GM19438 (cell line): Measurements from ENCODE around the gene CD247.

Source experiments
- ATAC-seq: cut with Tn5 transposase; IDR thresholded peaks from one replicate; pipeline ENCODE4 v1.9.1; 2021; ENCODE audit warnings: low read depth; ENCODE audit not compliant: unreplicated experiment

The CD247 gene

DNA sequence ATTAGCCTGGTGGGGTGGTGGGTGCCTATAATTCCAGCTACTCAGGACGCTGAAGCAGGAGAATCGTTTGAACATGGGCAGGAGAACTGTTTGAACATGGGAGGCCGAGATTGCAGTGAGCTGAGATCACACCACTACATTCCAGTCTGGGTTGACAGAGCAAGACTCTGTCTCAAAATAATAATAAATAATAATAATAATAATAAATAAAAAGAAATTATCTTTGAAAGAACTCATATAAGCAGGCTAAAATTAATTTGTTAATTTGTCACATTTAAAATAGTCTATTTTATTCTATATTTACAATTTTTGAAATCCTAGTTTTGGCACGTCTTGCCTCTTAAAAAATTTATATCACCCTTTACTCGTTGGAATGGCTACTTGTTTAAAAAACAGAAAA is 27.6 kb downstream of the CD247 start:
- no peak for ATAC-seq

DNA sequence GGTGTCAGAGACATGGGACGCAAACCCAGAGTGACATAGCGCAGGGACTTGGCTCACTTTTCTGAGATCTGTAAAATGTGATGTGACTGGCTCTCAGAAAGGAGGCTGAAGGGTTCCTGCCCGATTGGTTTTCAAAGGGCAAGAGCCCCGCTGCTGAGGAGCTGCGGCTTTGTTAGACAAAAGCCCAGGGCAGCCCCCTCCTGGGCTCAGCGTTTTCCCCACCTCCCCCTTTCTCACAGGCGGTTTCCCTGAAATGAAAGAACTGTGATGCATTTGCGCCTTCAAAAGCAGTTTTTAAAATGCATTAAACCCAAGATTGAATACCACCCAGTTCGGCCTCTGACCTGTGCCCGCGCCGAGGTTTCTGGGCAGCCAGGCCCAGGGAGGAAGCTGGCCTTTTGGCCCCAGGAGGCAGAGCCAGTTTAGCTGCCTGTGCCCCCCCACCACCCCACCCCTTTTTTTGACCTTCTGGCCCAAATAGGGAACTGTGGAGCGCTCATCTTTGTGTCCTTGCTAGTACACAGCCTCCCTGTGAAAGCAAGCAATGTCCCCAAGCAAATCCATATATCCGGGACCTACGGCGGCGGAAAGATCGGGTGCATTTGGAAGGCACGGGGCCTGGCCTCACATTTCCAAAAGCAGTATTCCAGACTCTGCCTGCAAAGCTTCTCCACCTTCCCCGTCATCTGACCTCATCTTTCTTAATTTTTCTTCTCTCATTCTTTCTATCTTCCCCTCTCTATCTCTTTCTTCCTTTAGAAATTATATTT is 28.6 kb downstream of the CD247 start:
- ATAC-seq = no peak

DNA sequence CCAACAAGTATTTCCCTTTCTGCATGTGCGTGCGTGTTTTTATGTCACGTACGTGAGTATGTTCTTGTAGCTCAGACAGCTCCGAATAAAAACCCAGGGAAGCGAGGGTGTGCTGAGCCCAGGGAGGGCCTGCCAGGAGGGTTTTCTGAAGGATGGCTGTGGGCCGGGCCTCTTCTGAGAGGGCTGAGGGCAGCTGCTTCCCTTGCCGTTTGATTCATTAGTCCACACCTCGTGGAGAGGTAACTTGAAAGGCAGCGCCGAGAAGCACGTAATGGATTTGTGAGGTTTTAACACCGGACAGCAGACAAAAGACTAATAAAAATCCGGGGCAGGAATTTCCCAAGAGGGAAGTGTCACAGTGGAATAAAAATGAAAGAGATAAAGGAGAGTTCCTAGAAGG is 29.5 kb downstream of the CD247 start:
- ATAC-seq = no peak

DNA sequence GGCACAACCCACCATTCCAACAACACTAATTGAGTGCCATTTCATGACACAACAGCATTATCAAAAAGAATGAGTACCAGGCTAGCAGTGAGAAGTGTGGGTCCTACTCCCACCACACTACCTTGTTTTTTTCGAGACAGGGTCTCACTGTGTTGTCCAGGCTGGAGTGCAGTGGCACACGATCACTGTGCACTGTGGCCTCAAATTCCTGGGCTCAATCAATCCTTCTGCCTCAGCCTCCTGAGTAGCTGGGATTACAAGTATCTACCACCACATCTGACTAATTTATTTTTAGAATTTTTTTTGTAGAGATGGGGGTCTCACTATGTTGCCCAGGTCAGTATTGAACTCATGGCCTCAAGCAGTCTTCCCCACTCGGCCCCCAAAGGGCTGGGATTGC is 30.7 kb downstream of the CD247 start:
- ATAC-seq = no peak

DNA sequence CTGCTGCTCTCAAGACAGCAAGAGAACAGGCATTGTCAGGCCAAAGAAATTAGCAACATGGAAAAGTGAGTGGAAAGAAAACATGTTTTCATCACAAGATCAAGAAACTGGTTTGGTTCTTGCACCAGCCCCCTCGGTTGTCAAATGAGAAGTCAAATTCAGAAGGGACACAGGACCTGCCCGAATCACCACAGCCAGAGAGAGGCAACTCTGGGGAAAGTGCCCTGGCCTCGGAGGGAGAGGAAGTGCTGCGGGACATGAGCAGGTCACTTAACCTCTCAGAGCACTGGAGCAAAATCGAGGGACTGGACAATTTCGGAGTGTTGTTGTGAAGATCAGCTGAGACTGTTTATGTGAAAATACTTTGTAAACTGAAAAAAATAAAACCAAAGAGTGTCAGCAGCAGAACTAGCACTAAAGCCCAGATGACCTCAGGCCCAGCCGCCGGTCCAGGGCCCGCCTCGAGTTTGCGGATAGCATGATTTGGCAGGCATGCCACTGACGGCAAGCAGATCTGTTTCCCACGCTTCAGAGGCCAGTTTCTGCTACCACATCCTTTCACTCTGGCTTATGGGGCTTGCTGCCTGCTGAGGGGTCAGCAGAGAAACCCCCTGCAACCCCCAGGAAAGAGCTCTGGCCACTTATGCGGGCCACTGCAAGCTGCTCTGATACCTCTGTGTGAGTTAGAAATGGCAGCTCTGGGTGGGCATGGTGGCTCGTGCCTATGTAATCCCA is 32.1 kb downstream of the CD247 start:
- ATAC-seq = no peak

DNA sequence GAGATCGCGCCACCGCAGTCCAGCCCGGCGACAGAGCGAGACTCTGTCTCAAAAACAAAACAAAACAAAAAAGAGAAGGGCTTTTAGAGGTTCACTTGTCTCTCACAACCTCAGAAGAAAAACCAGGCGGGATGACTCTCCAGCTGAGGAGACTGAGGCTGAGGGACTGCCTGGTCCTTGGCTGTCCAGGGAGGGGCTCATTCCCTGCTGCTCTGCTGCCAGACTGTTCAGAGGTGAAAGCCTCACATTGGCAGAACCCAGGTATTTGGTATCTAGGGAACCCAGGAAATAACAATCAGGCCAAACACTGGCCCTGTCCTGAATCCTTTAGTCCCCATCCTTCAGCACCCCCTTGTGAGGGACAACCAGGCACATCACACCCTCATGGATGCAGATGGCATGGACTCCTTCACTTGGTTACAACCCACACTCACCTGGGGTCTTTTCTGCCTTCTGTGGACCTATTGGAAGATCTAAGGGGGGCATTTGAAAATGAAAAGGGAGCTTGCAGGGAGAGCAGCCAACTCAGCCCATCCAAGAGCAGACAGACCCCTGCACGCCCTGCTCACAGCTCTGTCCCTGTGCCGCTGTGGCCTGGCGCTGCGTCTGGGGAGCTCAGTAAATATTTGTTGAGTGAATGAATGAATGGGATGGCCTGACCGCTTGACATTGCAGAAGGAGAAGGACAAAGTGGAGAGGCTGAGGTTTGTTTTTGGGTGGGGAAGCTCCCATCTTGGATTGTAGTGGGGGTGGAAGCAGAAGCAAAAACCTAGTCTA is 33.4 kb downstream of the CD247 start:
- ATAC-seq = no peak

DNA sequence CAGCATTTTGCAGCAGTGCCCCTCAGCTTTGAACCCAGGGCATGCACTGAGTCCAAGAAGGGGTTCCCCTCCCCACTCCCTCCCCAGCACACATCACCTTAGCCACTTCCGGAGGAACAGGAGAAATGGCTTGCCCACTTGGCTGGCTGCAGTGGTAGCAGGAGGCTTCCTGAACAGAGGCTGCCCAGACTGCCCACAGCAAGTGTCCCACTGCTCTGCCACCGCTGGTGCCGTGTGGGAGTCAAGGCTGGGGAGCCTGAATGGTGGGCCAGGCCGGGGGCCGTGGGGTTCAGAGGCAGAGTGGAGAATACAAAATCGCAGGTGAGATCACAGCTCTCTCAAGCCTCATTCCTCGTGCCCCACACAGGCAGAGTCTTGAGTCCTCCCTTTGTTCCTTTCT is 34.5 kb downstream of the CD247 start:
- no peak for ATAC-seq

DNA sequence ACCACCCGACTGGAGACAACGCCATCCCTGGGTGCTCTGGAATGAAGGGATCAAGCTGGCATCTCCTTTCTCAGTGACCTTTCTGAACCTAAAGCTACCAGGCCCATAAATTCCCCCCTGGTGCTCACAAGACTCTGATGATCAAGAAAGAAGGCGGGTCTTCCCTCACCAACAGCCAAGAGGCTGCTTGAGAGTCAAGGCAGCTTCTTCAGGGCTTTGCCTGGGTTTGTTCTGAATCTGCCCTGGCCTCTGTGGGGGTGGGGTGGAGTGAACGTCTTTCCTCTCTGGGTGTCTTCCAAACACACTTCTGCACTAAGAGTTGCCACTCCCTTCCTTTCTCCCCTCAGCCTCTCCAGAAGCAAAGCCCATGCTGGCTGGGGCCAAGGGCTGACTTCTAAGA is 36.1 kb downstream of the CD247 start:
- ATAC-seq = no peak

DNA sequence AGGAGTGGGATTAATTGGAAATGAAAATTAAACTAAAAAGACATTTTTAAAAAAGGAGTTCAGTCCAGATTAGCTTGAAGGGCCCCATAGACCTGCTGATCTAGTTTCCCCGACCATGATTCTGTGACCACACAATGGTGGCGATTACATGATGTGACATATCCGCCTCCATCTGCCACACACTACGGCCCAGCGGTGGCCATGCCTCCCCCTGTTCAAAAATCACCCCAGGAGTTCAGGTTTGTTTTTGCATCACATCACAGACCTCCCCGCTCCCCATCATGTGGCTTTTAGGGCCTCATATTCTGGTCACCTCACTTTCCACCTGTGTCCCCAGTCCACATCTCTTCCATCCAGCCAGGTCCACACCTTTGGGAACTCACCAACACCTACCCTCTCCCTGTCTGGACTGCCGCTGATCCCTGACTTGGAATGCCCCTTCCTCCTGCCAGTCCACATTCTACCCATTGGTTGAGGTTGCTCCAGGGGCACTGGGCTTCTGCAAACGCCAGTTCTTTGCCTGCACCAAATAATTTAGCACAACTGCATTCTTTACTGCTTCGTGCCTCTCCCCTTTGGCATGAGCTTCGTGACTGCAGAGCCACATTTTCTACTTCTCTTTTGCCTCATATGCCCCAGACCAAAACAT is 38.9 kb downstream of the CD247 start:
- ATAC-seq = no peak

DNA sequence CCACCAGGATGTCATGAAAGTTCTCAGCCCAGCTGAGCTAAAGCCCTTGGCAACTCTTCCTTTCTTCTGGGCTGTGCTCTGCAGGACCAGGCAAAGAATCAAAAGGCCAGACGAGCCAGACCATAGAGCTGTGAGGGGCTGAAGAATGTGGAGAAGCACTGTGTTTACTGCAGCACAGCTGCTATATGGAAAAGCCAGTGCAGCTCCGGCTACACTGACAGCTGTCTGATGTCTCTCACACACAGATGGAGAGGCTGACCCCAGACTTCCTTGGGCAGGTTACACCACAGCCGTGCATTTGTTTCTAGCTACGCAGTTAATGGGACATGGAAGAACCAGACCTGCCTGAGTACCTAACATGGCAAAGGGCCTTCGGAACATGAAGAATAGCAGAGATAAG is 40.3 kb downstream of the CD247 start:
- no peak for ATAC-seq

DNA sequence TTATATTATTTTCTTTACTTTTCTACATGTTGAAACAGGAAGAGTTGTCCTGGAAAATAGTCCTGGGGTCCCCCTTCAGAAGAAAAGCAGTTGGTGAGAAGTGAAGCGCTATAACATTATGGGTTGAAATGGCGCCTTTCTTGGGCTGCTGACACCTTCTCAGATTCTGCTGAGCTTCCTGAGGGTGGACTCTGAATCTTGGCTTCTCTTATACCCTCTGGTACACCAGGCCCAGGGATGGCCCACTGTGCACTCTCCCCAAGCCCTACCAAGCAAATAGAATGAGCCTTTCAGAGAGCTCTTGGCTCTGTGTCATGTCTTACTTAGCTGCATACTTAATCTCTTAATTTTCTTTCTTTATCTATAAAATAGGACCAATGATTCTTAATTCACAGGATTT is 42.3 kb downstream of the CD247 start:
- ATAC-seq = no peak

DNA sequence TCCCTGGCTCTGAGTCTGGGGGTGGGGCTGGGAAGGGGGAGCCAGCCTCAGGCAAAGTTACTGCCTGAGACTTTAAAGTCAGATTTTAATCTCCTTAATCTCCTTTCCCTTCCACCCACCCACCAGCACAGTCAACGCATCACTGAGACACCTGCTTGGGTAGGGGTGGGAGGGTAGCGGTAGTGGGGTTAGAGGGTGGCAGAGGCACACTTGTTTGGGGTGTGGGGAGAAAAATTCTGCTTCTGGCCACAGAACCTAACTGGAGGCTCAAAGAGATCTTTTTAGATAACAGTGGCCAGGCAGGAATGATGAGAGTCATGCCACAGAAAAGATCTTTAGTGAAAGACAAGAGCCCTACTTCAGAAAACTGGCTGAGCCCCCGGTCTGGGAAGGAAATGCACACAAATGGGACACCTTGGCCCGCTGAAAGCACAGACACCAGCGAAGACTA is 44.1 kb downstream of the CD247 start:
- ATAC-seq = no peak

DNA sequence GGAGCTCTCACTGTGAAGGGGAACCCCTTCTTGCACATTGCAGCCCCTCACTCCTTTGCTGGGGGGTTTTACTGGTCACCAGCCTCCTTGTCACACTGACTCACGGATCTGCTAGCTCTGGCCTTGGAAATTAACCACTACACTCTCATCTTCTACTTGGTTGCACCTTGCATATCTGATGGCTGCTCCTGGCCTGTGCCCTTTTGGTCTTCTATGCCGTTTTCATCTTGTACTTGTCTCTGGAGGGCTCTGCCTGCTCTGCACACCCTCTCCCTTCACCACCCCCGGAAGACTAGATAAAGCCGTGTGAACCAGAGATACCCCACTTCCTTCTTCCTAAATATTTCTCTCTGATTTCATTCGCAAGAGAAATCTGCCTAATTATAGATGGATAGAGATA is 44.6 kb downstream of the CD247 start:
- ATAC-seq = no peak

DNA sequence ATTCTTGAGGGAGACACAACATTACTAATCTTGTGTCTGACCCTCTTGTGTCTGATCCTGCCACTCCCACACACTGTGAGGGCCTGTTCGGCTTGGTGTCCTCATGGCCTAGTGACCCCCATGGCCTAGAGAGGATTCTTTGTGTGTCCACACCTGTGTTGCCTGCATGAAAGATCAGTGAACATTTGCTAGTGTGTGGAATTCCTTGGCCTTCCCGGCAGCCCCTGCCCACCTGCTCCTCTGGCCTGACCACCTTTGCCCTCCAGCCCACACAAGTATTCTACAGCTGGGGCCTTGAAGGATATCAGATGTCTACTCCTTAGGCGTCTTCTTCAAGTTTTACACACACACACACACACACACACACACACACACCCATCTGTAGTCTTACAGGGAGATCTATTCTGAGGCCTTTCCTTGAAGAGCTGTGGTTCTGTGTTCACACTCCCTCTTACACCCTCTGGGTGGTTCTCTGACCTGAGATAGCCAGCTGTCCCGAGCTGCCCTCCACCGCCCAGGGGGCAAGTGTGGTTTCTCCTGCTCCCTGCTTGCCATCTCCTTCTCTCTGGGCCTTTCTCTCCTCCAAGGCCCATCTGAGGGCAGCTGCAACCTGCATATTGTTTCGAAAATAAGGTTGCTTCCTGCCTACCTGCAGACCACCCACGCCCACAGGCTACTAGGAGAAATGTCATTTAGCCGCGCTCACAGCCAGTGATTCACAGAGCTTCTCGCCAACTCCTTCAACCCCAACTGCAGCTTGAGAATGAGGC is 45.4 kb downstream of the CD247 start:
- no peak for ATAC-seq

DNA sequence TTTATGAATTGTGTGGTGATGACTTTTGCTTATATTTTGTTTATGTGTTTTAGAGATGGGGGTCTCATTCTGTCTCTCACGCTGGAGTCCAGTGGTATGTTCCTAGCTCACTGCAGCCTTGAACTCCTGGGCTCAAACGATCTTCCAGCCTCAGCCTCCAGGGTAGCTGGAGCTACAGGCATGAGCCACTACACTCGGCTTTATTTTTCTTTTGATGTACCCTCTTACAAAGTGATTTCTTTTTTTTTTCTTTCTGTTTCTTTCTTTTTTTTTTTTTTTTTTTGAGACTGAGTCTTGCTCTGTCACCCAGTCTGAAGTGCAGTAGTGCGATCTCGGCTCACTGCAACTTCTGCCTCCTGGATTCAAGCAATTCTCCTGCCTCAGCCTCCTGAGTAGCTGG is 46.8 kb downstream of the CD247 start:
- no peak for ATAC-seq

DNA sequence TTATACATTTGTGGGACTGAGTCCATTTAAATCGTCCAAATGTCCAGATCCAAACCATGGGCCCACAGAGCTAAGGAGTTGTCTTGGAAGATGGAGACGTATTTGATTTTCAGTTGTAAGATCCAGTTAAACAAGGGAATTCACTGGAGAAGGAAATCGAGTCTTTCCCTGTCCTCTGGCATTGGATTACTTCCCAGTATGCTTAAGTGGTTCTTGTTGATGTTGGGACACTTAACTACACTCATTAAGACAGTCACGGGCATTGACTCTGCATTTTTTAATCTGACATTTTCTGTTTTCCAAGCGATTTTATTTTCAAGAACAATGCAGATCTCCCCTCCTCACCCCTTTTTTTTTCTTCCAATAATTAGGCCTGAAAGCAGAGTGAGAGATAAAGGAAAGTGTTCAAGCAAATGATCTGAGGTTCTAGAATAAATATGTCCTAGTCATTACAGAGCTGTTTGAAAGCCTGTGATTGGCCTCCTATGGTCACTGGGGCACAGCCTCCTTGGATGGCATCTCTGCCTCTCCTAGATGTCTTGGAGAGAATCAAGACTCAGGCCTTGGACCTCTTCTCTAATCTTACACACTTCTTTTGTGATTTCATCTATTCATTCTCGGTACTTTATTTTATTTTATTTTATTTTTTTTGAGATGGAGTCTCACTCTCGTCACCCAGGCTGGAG is 48.9 kb downstream of the CD247 start:
- ATAC-seq = no peak

DNA sequence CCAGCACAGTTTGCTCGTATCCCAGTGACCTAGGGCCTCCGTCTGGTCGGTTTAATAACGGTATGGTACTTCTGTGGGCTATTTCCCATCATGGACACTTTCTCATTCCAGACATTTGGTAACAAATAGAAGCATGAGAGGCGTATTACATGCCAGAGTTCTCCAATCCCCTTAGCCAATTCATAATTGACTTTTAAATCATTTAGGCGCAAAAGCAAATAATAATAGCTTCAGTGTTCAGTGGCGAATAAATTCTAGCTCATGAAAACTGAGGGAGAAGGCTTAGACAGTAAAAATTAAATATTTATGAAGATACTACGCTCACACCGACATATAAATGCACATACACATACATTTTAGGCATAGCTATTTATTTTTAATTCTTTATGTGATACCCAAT is 50.6 kb downstream of the CD247 start:
- no peak for ATAC-seq

DNA sequence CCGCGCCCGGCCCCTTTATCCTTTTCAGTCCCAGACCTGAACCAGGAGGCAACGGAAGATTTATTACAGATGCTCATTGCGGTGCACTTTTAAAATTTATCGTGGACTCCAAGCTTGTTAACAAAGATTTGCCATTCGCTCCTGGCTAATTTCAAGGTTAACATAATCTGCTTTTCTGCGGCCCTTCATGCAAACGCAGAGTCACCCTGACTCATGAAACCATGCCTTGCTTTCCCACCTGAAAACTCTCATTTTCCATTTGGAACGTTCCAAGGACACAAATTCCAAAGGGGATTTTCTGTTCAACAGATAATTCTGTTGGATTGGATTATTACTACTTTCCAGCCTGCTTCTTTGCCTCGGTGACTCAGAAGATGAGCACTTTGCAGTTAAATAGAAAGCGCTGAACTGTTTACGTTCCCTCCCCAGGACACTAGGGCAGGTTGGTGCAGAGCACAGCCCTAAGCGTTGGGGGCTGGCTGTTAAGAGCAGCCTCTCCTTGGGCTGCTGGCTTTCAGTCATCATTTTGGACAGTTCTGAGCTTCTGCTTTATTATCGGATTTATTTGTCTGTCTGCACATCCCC is 51.1 kb downstream of the CD247 start:
- ATAC-seq = no peak

DNA sequence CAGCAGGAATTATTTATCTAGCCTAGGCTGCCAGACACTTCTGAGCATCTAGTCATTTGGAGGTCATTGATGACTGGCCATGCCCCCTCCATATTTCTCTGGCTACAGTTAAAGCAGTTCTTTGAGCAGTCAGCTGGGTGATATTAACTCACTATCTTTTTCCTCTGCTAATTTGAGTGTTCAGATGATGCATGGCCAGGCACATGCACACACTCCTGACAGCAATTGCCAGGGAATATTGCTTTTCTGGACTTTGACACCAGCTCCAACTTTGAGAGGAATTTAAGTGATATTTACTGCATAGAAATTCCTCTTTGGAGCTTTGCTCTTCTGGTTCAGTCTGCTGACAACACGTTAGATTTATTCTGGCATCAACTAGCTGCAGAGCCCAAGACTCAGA is 52.6 kb downstream of the CD247 start:
- ATAC-seq = no peak
